ENCODE measurements around the gene WDR88. TPM values are rescaled to one million over a fixed set of nuclear protein-coding genes. Genes with fewer than 3 reads are reported as not detected.
A peak's percentile ranks its signal among the peaks of the same experiment; 100 is the strongest.

Gene WDR88
- total and polyA plus RNA-seq, 2 of the 13 experiments (the other 11 are each of a cell fraction or from before 2014, with no cell fraction given) = not detected

DNA sequence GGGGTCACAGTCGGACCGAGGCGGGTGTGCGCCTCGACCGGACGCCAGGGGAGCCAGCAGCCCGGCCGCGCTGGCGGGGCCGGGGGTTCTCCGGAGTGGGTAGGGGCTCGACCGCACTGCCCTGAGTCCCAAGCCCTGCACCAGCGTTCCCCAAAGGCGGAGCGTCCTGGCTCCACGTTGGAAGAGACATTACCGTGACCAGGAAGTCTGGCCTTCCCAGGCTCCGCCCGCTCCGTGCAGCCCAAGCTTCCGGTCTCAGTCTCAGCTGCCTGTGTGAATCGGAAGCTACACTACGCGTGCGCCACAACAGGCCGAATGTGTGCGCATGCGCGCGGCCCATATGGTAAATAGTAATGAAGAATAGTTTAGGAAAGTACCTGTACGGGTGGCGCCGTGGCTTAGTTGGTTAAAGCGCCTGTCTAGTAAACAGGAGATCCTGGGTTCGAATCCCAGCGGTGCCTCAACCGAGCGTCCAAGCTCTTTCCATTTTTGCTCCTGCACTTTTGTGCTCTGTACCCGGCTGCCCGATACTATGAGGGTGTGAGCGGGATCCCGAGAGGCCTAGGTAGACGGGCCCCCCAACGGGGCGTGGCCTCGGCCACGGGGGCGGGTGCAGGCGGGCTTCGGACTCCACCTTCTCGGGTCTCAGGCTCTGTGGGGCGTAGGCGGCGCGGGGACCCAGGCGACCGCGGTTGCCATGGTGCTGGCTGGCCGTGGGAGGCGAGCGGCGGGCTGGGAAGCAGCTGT lies 44.9 kb downstream of the WDR88 start (continued):
- TF ChIP-seq RBAK (CRISPR knock-in tag; IDR thresholded peaks at IDR 0.05) = 0 out of 2 replicates have a peak, but pooled peaks have one; percentile 27
- TF ChIP-seq PAX8 (CRISPR knock-in tag; IDR thresholded peaks at IDR 0.05; ENCODE audit: borderline replicate concordance) = peak; percentile 68; the same call in 1 of the 2 replicates
- TF ChIP-seq, protein P1, sequence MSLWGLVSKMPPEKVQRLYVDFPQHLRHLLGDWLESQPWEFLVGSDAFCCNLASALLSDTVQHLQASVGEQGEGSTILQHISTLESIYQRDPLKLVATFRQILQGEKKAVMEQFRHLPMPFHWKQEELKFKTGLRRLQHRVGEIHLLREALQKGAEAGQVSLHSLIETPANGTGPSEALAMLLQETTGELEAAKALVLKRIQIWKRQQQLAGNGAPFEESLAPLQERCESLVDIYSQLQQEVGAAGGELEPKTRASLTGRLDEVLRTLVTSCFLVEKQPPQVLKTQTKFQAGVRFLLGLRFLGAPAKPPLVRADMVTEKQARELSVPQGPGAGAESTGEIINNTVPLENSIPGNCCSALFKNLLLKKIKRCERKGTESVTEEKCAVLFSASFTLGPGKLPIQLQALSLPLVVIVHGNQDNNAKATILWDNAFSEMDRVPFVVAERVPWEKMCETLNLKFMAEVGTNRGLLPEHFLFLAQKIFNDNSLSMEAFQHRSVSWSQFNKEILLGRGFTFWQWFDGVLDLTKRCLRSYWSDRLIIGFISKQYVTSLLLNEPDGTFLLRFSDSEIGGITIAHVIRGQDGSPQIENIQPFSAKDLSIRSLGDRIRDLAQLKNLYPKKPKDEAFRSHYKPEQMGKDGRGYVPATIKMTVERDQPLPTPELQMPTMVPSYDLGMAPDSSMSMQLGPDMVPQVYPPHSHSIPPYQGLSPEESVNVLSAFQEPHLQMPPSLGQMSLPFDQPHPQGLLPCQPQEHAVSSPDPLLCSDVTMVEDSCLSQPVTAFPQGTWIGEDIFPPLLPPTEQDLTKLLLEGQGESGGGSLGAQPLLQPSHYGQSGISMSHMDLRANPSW (CRISPR knock-in tag; IDR thresholded peaks at IDR 0.05; ENCODE audit: borderline replicate concordance) = peak; percentile 95
- no peak for TF ChIP-seq ZKSCAN5 (CRISPR knock-in tag; IDR thresholded peaks at IDR 0.05)
- TF ChIP-seq ZNF263 (CRISPR knock-in tag; IDR thresholded peaks at IDR 0.05) = peak; percentile 7; the same call in 1 of the 2 replicates
- TF ChIP-seq, protein P2, sequence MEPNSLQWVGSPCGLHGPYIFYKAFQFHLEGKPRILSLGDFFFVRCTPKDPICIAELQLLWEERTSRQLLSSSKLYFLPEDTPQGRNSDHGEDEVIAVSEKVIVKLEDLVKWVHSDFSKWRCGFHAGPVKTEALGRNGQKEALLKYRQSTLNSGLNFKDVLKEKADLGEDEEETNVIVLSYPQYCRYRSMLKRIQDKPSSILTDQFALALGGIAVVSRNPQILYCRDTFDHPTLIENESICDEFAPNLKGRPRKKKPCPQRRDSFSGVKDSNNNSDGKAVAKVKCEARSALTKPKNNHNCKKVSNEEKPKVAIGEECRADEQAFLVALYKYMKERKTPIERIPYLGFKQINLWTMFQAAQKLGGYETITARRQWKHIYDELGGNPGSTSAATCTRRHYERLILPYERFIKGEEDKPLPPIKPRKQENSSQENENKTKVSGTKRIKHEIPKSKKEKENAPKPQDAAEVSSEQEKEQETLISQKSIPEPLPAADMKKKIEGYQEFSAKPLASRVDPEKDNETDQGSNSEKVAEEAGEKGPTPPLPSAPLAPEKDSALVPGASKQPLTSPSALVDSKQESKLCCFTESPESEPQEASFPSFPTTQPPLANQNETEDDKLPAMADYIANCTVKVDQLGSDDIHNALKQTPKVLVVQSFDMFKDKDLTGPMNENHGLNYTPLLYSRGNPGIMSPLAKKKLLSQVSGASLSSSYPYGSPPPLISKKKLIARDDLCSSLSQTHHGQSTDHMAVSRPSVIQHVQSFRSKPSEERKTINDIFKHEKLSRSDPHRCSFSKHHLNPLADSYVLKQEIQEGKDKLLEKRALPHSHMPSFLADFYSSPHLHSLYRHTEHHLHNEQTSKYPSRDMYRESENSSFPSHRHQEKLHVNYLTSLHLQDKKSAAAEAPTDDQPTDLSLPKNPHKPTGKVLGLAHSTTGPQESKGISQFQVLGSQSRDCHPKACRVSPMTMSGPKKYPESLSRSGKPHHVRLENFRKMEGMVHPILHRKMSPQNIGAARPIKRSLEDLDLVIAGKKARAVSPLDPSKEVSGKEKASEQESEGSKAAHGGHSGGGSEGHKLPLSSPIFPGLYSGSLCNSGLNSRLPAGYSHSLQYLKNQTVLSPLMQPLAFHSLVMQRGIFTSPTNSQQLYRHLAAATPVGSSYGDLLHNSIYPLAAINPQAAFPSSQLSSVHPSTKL (CRISPR knock-in tag; IDR thresholded peaks at IDR 0.05) = peak; percentile 55
- peak; percentile 91; the same call in 1 of the 2 replicates for TF ChIP-seq ZNF33A (CRISPR knock-in tag; IDR thresholded peaks at IDR 0.05; ENCODE audit: borderline replicate concordance)
- TF ChIP-seq CCDC6 (CRISPR knock-in tag; IDR thresholded peaks at IDR 0.05) = peak; percentile 88; the same call in 1 of the 2 replicates
- peak; percentile 60; the same call in 1 of the 2 replicates for TF ChIP-seq TGIF2 (CRISPR knock-in tag; IDR thresholded peaks at IDR 0.05)
- peak; percentile 83 for TF ChIP-seq ZNF614 (CRISPR knock-in tag; IDR thresholded peaks at IDR 0.05; ENCODE audit: borderline replicate concordance)
- TF ChIP-seq MAZ (IDR thresholded peaks at IDR 0.05; ENCODE audit: borderline replicate concordance, low read depth, low read length) = peak; percentile 57; the same call in 1 of the 2 replicates
- peak; percentile 41; the same call in 1 of the 2 replicates for TF ChIP-seq MAZ (CRISPR knock-in tag; IDR thresholded peaks at IDR 0.05; ENCODE audit: low read depth)
- TF ChIP-seq KLF15 (CRISPR knock-in tag; IDR thresholded peaks at IDR 0.05; ENCODE audit: borderline replicate concordance) = no peak
- TF ChIP-seq MEF2D (CRISPR knock-in tag; IDR thresholded peaks at IDR 0.05) = peak; percentile 89; the same call in 1 of the 2 replicates
- 0 out of 2 replicates have a peak, but pooled peaks have one; percentile 47 for TF ChIP-seq WIZ (CRISPR knock-in tag; IDR thresholded peaks at IDR 0.05)
- TF ChIP-seq, protein P3, sequence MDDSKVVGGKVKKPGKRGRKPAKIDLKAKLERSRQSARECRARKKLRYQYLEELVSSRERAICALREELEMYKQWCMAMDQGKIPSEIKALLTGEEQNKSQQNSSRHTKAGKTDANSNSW (CRISPR knock-in tag; IDR thresholded peaks at IDR 0.05; ENCODE audit: borderline replicate concordance) = 0 out of 2 replicates have a peak, but pooled peaks have one; percentile 28
- TF ChIP-seq ZNF564 (CRISPR knock-in tag; IDR thresholded peaks at IDR 0.05) = 0 out of 2 replicates have a peak, but pooled peaks have one; percentile 5
- 0 out of 2 replicates have a peak, but pooled peaks have one; percentile 28 for TF ChIP-seq ZNF20 (CRISPR knock-in tag; IDR thresholded peaks at IDR 0.05)
- 0 out of 2 replicates have a peak, but pooled peaks have one; percentile 19 for TF ChIP-seq ZFP90 (CRISPR knock-in tag; IDR thresholded peaks at IDR 0.05; ENCODE audit: borderline replicate concordance)
- TF ChIP-seq NR1H2 (CRISPR knock-in tag; IDR thresholded peaks at IDR 0.05; ENCODE audit: borderline replicate concordance, low read depth) = no peak
- TF ChIP-seq CHD4 (IDR thresholded peaks at IDR 0.05; ENCODE audit: borderline replicate concordance, low read length) = no peak
